Measurements from ENCODE around the gene TGFBR3.

DNA sequence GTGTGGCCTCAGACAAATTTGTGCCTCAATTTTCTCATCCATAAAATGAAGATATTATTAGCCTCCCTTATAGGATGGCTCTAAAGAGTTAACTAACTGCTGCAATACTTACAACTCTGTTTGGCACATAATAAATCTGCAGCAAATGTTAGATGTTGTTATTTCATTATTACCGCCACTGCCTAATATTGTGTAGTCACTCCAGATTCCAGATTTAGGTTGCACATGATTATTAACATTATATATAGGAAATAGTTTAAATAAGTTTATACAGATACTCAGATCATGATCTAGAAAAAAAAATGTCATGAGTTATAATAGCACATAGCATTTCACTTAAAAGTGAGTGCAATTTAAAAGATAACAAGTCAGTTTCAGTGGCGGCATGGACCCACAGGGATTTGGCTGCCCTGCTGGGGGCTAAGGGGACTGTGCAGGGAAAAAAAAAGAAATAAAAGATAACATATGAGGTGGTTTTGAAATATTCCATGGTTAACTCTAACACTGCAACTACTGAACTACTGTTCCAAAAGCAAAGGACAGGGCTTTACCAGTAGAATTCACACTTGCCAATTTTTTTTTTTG, 170.4 kb downstream of the TGFBR3 start:
- TF ChIP-seq EP300 (IDR thresholded peaks at IDR 0.05; ENCODE audit: low read length) (no peak), ETV6 (IDR thresholded peaks at IDR 0.05; ENCODE audit: borderline replicate concordance in 1 of 2, low read depth in 2 of 2, low read length in 1 of 2) (no peak), ETV6 (CRISPR knock-in tag; IDR thresholded peaks at IDR 0.05; ENCODE audit: borderline replicate concordance) (no peak), HDGF (IDR thresholded peaks at IDR 0.05) (no peak), POLR2A (conservative IDR thresholded peaks at IDR 0.05) (no peak), ZBED1 (IDR thresholded peaks at IDR 0.05) (no peak), CEBPB (tag; IDR thresholded peaks at IDR 0.05) (no peak)
